ENCODE results near the gene MTMR3.

- TF ChIP-seq CTCF (IDR thresholded peaks at IDR 0.05): no peak
- no peak for TF ChIP-seq RFX5 (IDR thresholded peaks at IDR 0.05; ENCODE audit: low read length)
- TF ChIP-seq RAD21 (IDR thresholded peaks at IDR 0.05; ENCODE audit: low read length): no peak
- no peak for TF ChIP-seq SIN3A (IDR thresholded peaks at IDR 0.05; ENCODE audit: borderline replicate concordance, low read depth, low read length)
- no peak for TF ChIP-seq FOXJ3 (CRISPR knock-in tag; IDR thresholded peaks at IDR 0.05)
- TF ChIP-seq IRF3 (IDR thresholded peaks at IDR 0.05; ENCODE audit: low read depth, low read length): no peak
- no peak for TF ChIP-seq FOSL2 (IDR thresholded peaks at IDR 0.05; ENCODE audit: borderline replicate concordance, low read depth)
- no peak for TF ChIP-seq POLR2AphosphoS5 (IDR thresholded peaks at IDR 0.05; ENCODE audit: low read depth, low read length)
- no peak for TF ChIP-seq ELF1 (IDR thresholded peaks at IDR 0.05)
- no peak for TF ChIP-seq TEAD4 (IDR thresholded peaks at IDR 0.05; ENCODE audit: borderline replicate concordance, insufficient read depth)
- no peak for TF ChIP-seq GABPA (IDR thresholded peaks at IDR 0.05; ENCODE audit: low read depth)
- no peak for TF ChIP-seq USF2 (IDR thresholded peaks at IDR 0.05; ENCODE audit: borderline replicate concordance, low read depth, low read length)
Observed at GRCh38 chr22:29967461-29967860, 84.5 kb downstream of the MTMR3 start.
